AG09309 (cell line): ENCODE results near the gene KLK2.

Source experiments
- DNase-seq: peaks from one replicate; pipeline ENCODE4 v3.0.0-alpha.2; 2010; ENCODE audit warnings: low read depth
- H3K4me3 ChIP-seq: 2 replicates; pipeline ENCODE4 v1.5.1; 2011; ENCODE audit warnings: mild to moderate bottlenecking, low read depth, low read length, moderate library complexity; ENCODE audit not compliant: control insufficient read depth
- CTCF ChIP-seq: IDR thresholded peaks from 2 replicates; pipeline ENCODE4 v1.5.1; 2011; ENCODE audit warnings: mild to moderate bottlenecking, low read depth, low read length, inconsistent platforms; ENCODE audit not compliant: insufficient read depth, control insufficient read depth; ENCODE audit errors: missing control alignments

Gene KLK2

GRCh38 chr19:50875795-50876422 is 2.7 kb downstream of the KLK2 start:
- H3K4me3 ChIP-seq: no peak overlapping the region
- no peak for DNase-seq

GRCh38 chr19:50876456-50876855 is 3.2 kb downstream of the KLK2 start:
- TF ChIP-seq CTCF: no peak
- no peak overlapping the region for H3K4me3 ChIP-seq
- DNase-seq: no peak

More at GRCh38 chr19:50875795-50876422, 2.7 kb downstream of the KLK2 start:
- TF ChIP-seq CTCF: no peak

GRCh38 chr19:50877338-50877737 is 4.1 kb downstream of the KLK2 start:
- no peak overlapping the region for H3K4me3 ChIP-seq
- DNase-seq: no peak
- no peak for TF ChIP-seq CTCF

GRCh38 chr19:50878851-50879250 is 5.6 kb downstream of the KLK2 start:
- no peak for TF ChIP-seq CTCF
- no peak for DNase-seq
- H3K4me3 ChIP-seq: no peak overlapping the region

- no peak overlapping the region for H3K4me3 ChIP-seq
- DNase-seq: no peak
- TF ChIP-seq CTCF: no peak
Observed at GRCh38 chr19:50880241-50880640, 7.0 kb downstream of the KLK2 start.

GRCh38 chr19:50882188-50882587 is 8.9 kb downstream of the KLK2 start:
- no peak for TF ChIP-seq CTCF
- no peak for DNase-seq

More at GRCh38 chr19:50882188-50882587, 8.9 kb downstream of the KLK2 start:
- H3K4me3 ChIP-seq: no peak overlapping the region
